ENCODE measurements around the gene EAF1. TPM values are rescaled to one million over a fixed set of nuclear protein-coding genes. Genes with fewer than 3 reads are reported as not detected.

The EAF1 gene
- polyA plus RNA-seq, 3 donors: 9.0 to 44.0 (median 9.1) TPM

DNA sequence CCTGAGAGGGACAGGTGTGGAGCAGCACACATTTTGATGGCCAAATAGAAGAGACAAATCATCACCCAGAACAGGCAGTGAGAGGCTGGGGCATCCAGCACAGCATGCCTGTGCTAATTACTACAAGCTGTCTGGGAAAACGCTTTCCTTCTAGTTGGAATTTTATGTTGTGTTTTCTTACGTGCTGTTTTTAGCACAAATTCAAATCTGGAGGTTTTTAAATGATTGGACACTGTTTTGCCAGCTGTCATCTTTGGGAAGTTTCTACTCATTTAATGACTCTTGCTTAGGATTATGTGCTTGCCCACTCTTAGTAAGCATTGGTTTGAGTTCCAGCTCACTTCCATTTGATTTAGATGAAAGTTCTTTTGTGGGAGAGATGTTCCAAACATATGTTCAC is 43.5 kb downstream of the EAF1 start:
- DNase-seq: no peak
- Mint-ChIP-seq H3K27ac (no peak overlapping the region), H3K27me3 (ENCODE audit: low read depth in 3 of 3) (peaks cover 0 to 2% (median 0%) of the 10 kb centered on the region in 3 donors), H3K36me3 (no peaks in the 10 kb centered on the region), H3K9me3 (peaks cover 0 to 3% (median 0%) of the 10 kb centered on the region in 7 donors), H3K4me3 (no peak overlapping the region), H3K4me1 (no peaks in the 10 kb centered on the region)
- no peaks in the 10 kb centered on the region for H4K20me1 ChIP-seq (ENCODE audit: insufficient read depth, low read length)
- TF ChIP-seq, protein P1, sequence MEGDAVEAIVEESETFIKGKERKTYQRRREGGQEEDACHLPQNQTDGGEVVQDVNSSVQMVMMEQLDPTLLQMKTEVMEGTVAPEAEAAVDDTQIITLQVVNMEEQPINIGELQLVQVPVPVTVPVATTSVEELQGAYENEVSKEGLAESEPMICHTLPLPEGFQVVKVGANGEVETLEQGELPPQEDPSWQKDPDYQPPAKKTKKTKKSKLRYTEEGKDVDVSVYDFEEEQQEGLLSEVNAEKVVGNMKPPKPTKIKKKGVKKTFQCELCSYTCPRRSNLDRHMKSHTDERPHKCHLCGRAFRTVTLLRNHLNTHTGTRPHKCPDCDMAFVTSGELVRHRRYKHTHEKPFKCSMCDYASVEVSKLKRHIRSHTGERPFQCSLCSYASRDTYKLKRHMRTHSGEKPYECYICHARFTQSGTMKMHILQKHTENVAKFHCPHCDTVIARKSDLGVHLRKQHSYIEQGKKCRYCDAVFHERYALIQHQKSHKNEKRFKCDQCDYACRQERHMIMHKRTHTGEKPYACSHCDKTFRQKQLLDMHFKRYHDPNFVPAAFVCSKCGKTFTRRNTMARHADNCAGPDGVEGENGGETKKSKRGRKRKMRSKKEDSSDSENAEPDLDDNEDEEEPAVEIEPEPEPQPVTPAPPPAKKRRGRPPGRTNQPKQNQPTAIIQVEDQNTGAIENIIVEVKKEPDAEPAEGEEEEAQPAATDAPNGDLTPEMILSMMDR (IDR thresholded peaks at IDR 0.05): no peak
- no peak overlapping the region for H2AFZ ChIP-seq (ENCODE audit: insufficient read depth, low read depth, low read length, poor library complexity, severe bottlenecking)
- H3K9ac ChIP-seq (ENCODE audit: insufficient read depth, low read length, poor library complexity, severe bottlenecking): no peak overlapping the region
- no peaks in the 10 kb centered on the region for H3K79me2 ChIP-seq (ENCODE audit: insufficient read depth, low read length)
- H3K36me3 ChIP-seq (replicated peaks in 1 of 2; ENCODE audit: control insufficient read depth in 1 of 2, insufficient read depth in 2 of 2, low read length in 2 of 2): no peaks in the 10 kb centered on the region
- intact Hi-C loops (cut with micrococcal nuclease): no loop called here
- no peaks in the 10 kb centered on the region for H3K4me1 ChIP-seq (ENCODE audit: control insufficient read depth in 1 of 2, insufficient read depth in 2 of 2, low read length in 2 of 2)
- H3K27me3 ChIP-seq (ENCODE audit: control insufficient read depth in 2 of 2, insufficient read depth in 2 of 2, low read length in 2 of 2): no peaks in the 10 kb centered on the region
- H3K27ac ChIP-seq (ENCODE audit: low read depth in 1 of 2, low read length in 2 of 2): no peak overlapping the region
- no peak overlapping the region for H3K4me2 ChIP-seq (replicated peaks; ENCODE audit: extremely low read depth, low read length, poor library complexity, severe bottlenecking)
- WGBS (ENCODE audit: insufficient coverage): no CpG with 5 or more reads among the region's 2 CpGs
- no peak overlapping the region for H3K4me3 ChIP-seq (replicated peaks in 1 of 3; ENCODE audit: low read depth in 2 of 3, low read length in 3 of 3)
- H3K9me3 ChIP-seq (replicated peaks in 1 of 2; ENCODE audit: control insufficient read depth in 1 of 2, insufficient read depth in 1 of 2, low read length in 2 of 2): no peaks in the 10 kb centered on the region

DNA sequence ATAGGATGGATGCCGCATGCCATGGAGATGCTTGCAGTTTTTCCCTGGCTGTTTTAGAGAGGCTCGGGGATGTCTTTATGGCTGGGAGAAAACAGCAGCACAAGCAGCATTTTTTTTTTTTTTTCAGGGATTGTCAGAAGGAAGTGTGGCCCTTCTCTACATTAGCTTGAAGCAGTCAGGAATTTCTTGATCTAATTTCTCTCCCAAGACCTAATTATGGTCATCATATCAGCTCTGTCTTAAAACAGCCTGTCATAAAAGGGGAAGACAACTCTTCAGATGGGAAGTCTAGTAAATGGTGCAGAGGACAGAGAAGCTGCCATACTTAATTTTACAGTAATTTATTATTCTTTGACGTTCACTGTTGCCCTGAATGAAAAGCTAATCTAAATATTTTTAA is 44.5 kb downstream of the EAF1 start:
- Mint-ChIP-seq H3K36me3 (no peaks in the 10 kb centered on the region), H3K4me1 (peaks cover 5% of the 10 kb centered on the region), H3K27ac (no peak overlapping the region), H3K27me3 (ENCODE audit: low read depth in 3 of 3) (peaks cover 0 to 2% (median 0%) of the 10 kb centered on the region in 3 donors), H3K9me3 (peaks cover 0 to 3% (median 0%) of the 10 kb centered on the region in 7 donors), H3K4me3 (no peak overlapping the region)
- H3K4me1 ChIP-seq (ENCODE audit: control insufficient read depth in 1 of 2, insufficient read depth in 2 of 2, low read length in 2 of 2): peaks cover 0 to 3% of the 10 kb centered on the region in 2 donors
- no peaks in the 10 kb centered on the region for H3K9me3 ChIP-seq (replicated peaks in 1 of 2; ENCODE audit: control insufficient read depth in 1 of 2, insufficient read depth in 1 of 2, low read length in 2 of 2)
- no peak overlapping the region for H3K9ac ChIP-seq (ENCODE audit: insufficient read depth, low read length, poor library complexity, severe bottlenecking)
- H3K27me3 ChIP-seq (ENCODE audit: control insufficient read depth in 2 of 2, insufficient read depth in 2 of 2, low read length in 2 of 2): no peaks in the 10 kb centered on the region
- intact Hi-C loops (cut with micrococcal nuclease): no loop called here
- H3K27ac ChIP-seq (ENCODE audit: low read depth in 1 of 2, low read length in 2 of 2): no peak overlapping the region
- no peak overlapping the region for H2AFZ ChIP-seq (ENCODE audit: insufficient read depth, low read depth, low read length, poor library complexity, severe bottlenecking)
- no peaks in the 10 kb centered on the region for H4K20me1 ChIP-seq (ENCODE audit: insufficient read depth, low read length)
- no peaks in the 10 kb centered on the region for H3K36me3 ChIP-seq (replicated peaks in 1 of 2; ENCODE audit: control insufficient read depth in 1 of 2, insufficient read depth in 2 of 2, low read length in 2 of 2)
- 100% methylated on average over 1 of the region's 3 CpGs for WGBS (ENCODE audit: insufficient coverage)
- no peak for DNase-seq
- TF ChIP-seq, protein P1 (IDR thresholded peaks at IDR 0.05): no peak
- no peak overlapping the region for H3K4me3 ChIP-seq (replicated peaks in 1 of 3; ENCODE audit: low read depth in 2 of 3, low read length in 3 of 3)
- no peak overlapping the region for H3K4me2 ChIP-seq (replicated peaks; ENCODE audit: extremely low read depth, low read length, poor library complexity, severe bottlenecking)
- no peaks in the 10 kb centered on the region for H3K79me2 ChIP-seq (ENCODE audit: insufficient read depth, low read length)

Measured in CD14-positive monocyte (primary cell).